HepG2 (cell line): ENCODE data around the gene C9orf78. TPM values are rescaled to one million over a fixed set of nuclear protein-coding genes. Genes with fewer than 3 reads are reported as not detected.

ENCODE experiments used
- ATAC-seq: fragments of 200-7000 bp; cut with Tn5 transposase; 3 replicates; pipeline ENCODE4 v1.9.1; 2020; ENCODE audit warnings: mild to moderate bottlenecking, moderate library complexity
- BruUV-seq: library from RNA; stranded (reverse); fragments of 400-500 nt; replicated peaks from 2 replicates; lab custom pipeline; 2021; lab: Mats Ljungman, UMichigan
- CTCF ChIA-PET: fragments of 300-600 bp; formaldehyde crosslinking; extraction: SDS; loops from one replicate; lab custom pipeline; 2021; ENCODE audit warnings: low total read pairs, inconsistent platforms, low intra/inter-chr PET ratio; lab: Yijun Ruan, JAX
- POLR2A ChIA-PET: fragments of 350-600 bp; sonication (Branson Sonifier 250); formaldehyde crosslinking; loops from one replicate; lab custom pipeline; 2020; ENCODE audit warnings: antibody characterized with exemption, inconsistent platforms; lab: Yijun Ruan, JAX
- DNase-seq: peaks from one replicate; pipeline ENCODE4 v3.0.0-alpha.2; 2015; ENCODE audit warnings: low spot score
- FAIRE-seq: peaks from 3 replicates; lab custom pipeline; 2011; peaks lifted over from hg19 to GRCh38; lab: Jason Lieb, UNC
- H2AFZ ChIP-seq: one replicate; pipeline ENCODE4 v1.6.1; 2011; ENCODE audit warnings: low read length, inconsistent platforms
- H3K27ac ChIP-seq: fragments of 300-600 bp; 3 replicates; pipeline ENCODE4 v1.8.0; 2011; ENCODE audit warnings: mixed run types, mild to moderate bottlenecking, mixed read lengths, low read length, inconsistent platforms; ENCODE audit not compliant: insufficient read depth; ENCODE audit errors: extremely low read length
- H3K27me3 ChIP-seq, 2 experiments: fragments of 200-600 bp in 1 of 2; 2 replicates in 1 of 2; 3 replicates in 1 of 2; pipeline versions ENCODE4 v1.6.0 to v1.8.0; 2011; ENCODE audit warnings: low read length in 2 of 2, mild to moderate bottlenecking in 2 of 2, moderate library complexity in 2 of 2, inconsistent platforms in 1 of 2; ENCODE audit not compliant: insufficient read depth in 2 of 2, control insufficient read depth in 1 of 2
- H3K36me3 ChIP-seq, 2 experiments: fragments of 200-600 bp in 1 of 2; replicated peaks in 1 of 2; 2 replicates in 1 of 2; 3 replicates in 1 of 2; pipeline versions ENCODE4 v1.5.1 to v1.8.0; 2011; ENCODE audit warnings: low read length in 2 of 2, inconsistent platforms in 1 of 2; ENCODE audit not compliant: insufficient read depth in 2 of 2, control insufficient read depth in 1 of 2
- H3K4me1 ChIP-seq: 2 replicates; pipeline ENCODE4 v1.5.1; 2012; ENCODE audit warnings: low read length, inconsistent platforms; ENCODE audit not compliant: insufficient read depth
- H3K4me2 ChIP-seq: 2 replicates; pipeline ENCODE4 v1.6.0; 2011; ENCODE audit warnings: low read depth, low read length, inconsistent platforms
- H3K4me3 ChIP-seq, 3 experiments: fragments of 200-600 bp in 1 of 3; sonication (generic), shearing (Covaris generic) in 1 of 3; replicated peaks in 1 of 3; 2 replicates each; pipeline ENCODE4 v1.5.1; 2011 to 2016; ENCODE audit warnings: low read length in 3 of 3, inconsistent platforms in 2 of 3, low read depth in 2 of 3, mild to moderate bottlenecking in 2 of 3, control low read depth in 1 of 3, mixed read lengths in 1 of 3; ENCODE audit not compliant: insufficient read depth in 1 of 3
- H3K79me2 ChIP-seq: one replicate; pipeline ENCODE4 v1.6.1; 2011; ENCODE audit warnings: low read length, inconsistent platforms; ENCODE audit not compliant: insufficient read depth
- H3K9ac ChIP-seq: 2 replicates; pipeline ENCODE4 v1.6.0; 2011; ENCODE audit warnings: mild to moderate bottlenecking, low read depth, low read length, inconsistent platforms; ENCODE audit not compliant: insufficient read depth
- H3K9me3 ChIP-seq: 2 replicates; pipeline ENCODE4 v1.5.1; 2012; ENCODE audit warnings: mild to moderate bottlenecking, low read length
- H4K20me1 ChIP-seq: 2 replicates; pipeline ENCODE4 v1.6.0; 2011; ENCODE audit warnings: inconsistent platforms, mild to moderate bottlenecking, low read length, moderate library complexity; ENCODE audit not compliant: insufficient read depth
- AGO2 ChIP-seq: fragments of 200-400 bp; formaldehyde crosslinking; optimal IDR thresholded peaks from 2 replicates; pipeline ENCODE3; 2017; ENCODE audit warnings: mild to moderate bottlenecking, low read depth, low read length, moderate library complexity
- BCL6 ChIP-seq: IDR thresholded peaks from 2 replicates; pipeline ENCODE4 v1.6.1; 2016; ENCODE audit warnings: missing genetic modification reagents, missing compliant biosample characterization
- FOSL1 ChIP-seq: sonication (generic); formaldehyde crosslinking; IDR thresholded peaks from 2 replicates; pipeline ENCODE4 v1.9.0; 2021; ENCODE audit warnings: missing genetic modification reagents, borderline replicate concordance
- POLR2A ChIP-seq, 2 experiments: IDR thresholded peaks; 2 replicates each; pipeline ENCODE4 v1.6.1; 2011; ENCODE audit warnings: low read depth in 2 of 2, low read length in 2 of 2, mild to moderate bottlenecking in 1 of 2, moderate library complexity in 1 of 2; ENCODE audit not compliant: insufficient read depth in 1 of 2
- WGBS: methylation state at CpG from one replicate; pipeline ENCODE4 v1.1.6; 2017; ENCODE audit warnings: low lambda C conversion rate; 5-methylcytosine and 5-hydroxymethylcytosine counted together
- in situ Hi-C: cut with HindIII; loops from 2 replicates; pipeline ENCODE4 v1.10.0; 2017; ENCODE audit warnings: low pct_unique_long_range_greater_than_20kb; ENCODE audit not compliant: extremely low pct_ligation_motif_present
- intact Hi-C: fragments of 100-400 bp; cut with micrococcal nuclease; formaldehyde crosslinking; loops from one replicate; pipeline ENCODE4 v1.10.0; 2022; ENCODE audit not compliant: unreplicated experiment
- polyA plus RNA-seq, 8 experiments: library from polyadenylated mRNA; depleted of rRNA in 3 of 8; stranded (reverse) in 7 of 8; unstranded in 1 of 8; fragments of >200 nt; fragmentation: Illumina TruSeq in 4 of 8; extraction: Trizol in 4 of 8; gene quantifications; 2 replicates each; pipeline versions ENCODE4 v1.2.1 to v1.2.3, GENCODE V29; 2011 to 2016; ENCODE audit warnings: low read depth in 4 of 8, missing spikeins in 1 of 8, mixed read lengths in 1 of 8; ENCODE audit not compliant: insufficient read depth in 1 of 8
- total RNA-seq, 5 experiments: library from RNA; depleted of rRNA; stranded (reverse); fragments of >200 nt; fragmentation: Illumina TruSeq; extraction: Trizol; gene quantifications; 2 replicates each; pipeline ENCODE4 v1.2.3, GENCODE V29; 2016; ENCODE audit warnings: low read depth in 1 of 5
- TF ChIP-seq, protein P1 (sequence below), 2 experiments: fragments of 450-650 bp in 1 of 2; sonication (generic) in 1 of 2; formaldehyde crosslinking; IDR thresholded peaks; 2 replicates each; pipeline versions ENCODE4 v1.5.0 to v1.8.0; 2020 to 2022; ENCODE audit warnings: mild to moderate bottlenecking in 1 of 2, missing genetic modification reagents in 1 of 2
- TF ChIP-seq, protein P2 (sequence below): sonication (generic); formaldehyde crosslinking; IDR thresholded peaks from 2 replicates; pipeline ENCODE4 v1.4.0; 2020; ENCODE audit warnings: missing genetic modification reagents

Gene C9orf78
- total and polyA plus RNA-seq, 2 of the 13 experiments (the other 11 are each of a cell fraction or from before 2014, with no cell fraction given): 18.4 to 35.5 TPM

DNA sequence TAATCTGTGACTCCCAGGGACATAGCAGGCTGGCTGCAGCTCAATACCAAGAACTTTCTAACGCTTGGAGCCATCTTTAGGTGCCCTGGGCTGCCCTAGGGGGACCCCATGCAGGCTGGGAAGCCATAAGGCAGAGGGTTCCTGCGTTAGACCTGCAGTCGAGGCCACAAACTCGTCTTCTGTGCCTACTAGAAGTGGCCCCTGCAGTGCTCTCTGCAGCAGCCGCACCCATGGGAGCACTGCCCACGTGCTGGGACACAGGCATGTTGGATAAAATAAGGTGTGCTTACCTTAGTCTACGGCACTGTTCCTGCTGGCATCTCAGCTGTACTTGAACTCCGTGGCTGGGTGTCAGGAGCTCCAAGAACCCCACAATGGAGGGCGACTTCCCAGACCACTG is 22.7 kb downstream of the C9orf78 start:
- POLR2A ChIA-PET: interaction anchor here (1.9 kb wide), 1 partner anchor 11 kb away, joined by 11 read pairs; the partner anchor contains the start of gene TOR1A
- ATAC-seq: no peak

DNA sequence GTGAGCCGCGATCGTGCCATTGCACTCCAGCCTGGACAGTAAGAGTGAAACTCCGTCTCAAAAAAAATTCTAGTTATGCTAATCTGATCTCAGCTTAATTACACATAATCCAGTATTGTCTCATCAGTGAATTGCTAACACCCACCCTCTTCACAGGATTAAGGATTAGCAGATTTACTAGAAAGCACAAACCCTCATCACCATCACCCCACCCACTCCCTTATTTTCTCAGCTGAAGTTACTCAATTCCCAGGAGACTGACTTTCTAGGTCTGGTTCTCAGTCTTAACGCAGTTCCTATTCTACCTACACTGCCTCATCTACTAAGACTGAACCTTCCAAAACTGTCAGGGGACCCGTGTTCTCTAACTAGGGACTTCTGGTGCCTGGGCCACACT is 23.1 kb downstream of the C9orf78 start:
- no peak overlapping the region for H3K4me3 ChIP-seq
- no peak overlapping the region for H3K27ac ChIP-seq
- no peaks in the 10 kb centered on the region for H3K27me3 ChIP-seq
- ChIA-PET POLR2A (interaction anchor here (1.0 to 1.9 kb wide), 3 partner anchors 9 to 11 kb away, joined by 3 to 11 read pairs (median 3); partner anchors contain the start of gene TOR1A), CTCF (no interaction called here)
- H2AFZ ChIP-seq: no peak overlapping the region
- peaks cover 9 to 27% of the 10 kb centered on the region in 2 experiments; a peak in 4 of 5 replicates for H3K36me3 ChIP-seq
- H3K4me2 ChIP-seq: no peak overlapping the region
- 99% methylated on average over 6 of the region's 6 CpGs for WGBS
- H3K9ac ChIP-seq: no peak overlapping the region
- H3K9me3 ChIP-seq: no peaks in the 10 kb centered on the region
- intact Hi-C loops: no loop called here
- FAIRE-seq: no peak
- no peaks in the 10 kb centered on the region for H4K20me1 ChIP-seq
- peaks cover 23% of the 10 kb centered on the region for H3K4me1 ChIP-seq
- TF ChIP-seq, protein P1, sequence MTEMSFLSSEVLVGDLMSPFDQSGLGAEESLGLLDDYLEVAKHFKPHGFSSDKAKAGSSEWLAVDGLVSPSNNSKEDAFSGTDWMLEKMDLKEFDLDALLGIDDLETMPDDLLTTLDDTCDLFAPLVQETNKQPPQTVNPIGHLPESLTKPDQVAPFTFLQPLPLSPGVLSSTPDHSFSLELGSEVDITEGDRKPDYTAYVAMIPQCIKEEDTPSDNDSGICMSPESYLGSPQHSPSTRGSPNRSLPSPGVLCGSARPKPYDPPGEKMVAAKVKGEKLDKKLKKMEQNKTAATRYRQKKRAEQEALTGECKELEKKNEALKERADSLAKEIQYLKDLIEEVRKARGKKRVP (CRISPR knock-in tag; IDR thresholded peaks at IDR 0.05): no peak
- peak; percentile 77 for TF ChIP-seq BCL6 (CRISPR knock-in tag)
- no peak for DNase-seq
- ATAC-seq: no peak
- BruUV-seq: no TSS peak
- in situ Hi-C loops: no loop called here
- no peaks in the 10 kb centered on the region for H3K79me2 ChIP-seq

More for the DNA sequence above, 22.7 kb downstream of the C9orf78 start:
- DNase-seq: no peak
- in situ Hi-C loops (no loop called here), intact Hi-C loops (no loop called here)
- Histone ChIP-seq H3K27me3 (no peaks in the 10 kb centered on the region), H3K9ac (no peak overlapping the region), H4K20me1 (no peaks in the 10 kb centered on the region), H3K27ac (no peak overlapping the region), H3K4me3 (no peak overlapping the region), H3K9me3 (no peaks in the 10 kb centered on the region), H3K79me2 (no peaks in the 10 kb centered on the region), H3K4me1 (peaks cover 23% of the 10 kb centered on the region), H2AFZ (no peak overlapping the region), H3K4me2 (no peak overlapping the region), H3K36me3 (peaks cover 9 to 26% of the 10 kb centered on the region in 2 experiments; a peak in 4 of 5 replicates)
- BruUV-seq: no TSS peak
- CTCF ChIA-PET: no interaction called here
- peak in 1 of 2 experiments; percentile 34; a peak in 1 of 4 replicates for TF ChIP-seq POLR2A (IDR thresholded peaks at IDR 0.05; ENCODE audit: insufficient read depth in 1 of 2, low read depth in 2 of 2, low read length in 2 of 2)
- TF ChIP-seq AGO2: peak; percentile 67
- no peak for TF ChIP-seq FOSL1
- TF ChIP-seq, protein P2, sequence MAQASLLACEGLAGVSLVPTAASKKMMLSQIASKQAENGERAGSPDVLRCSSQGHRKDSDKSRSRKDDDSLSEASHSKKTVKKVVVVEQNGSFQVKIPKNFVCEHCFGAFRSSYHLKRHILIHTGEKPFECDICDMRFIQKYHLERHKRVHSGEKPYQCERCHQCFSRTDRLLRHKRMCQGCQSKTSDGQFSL (CRISPR knock-in tag): no peak
- 97% methylated on average over 6 of the region's 9 CpGs for WGBS
- no peak for FAIRE-seq
